ENCODE data around the gene KCNC1.

Gene KCNC1

GRCh38 chr11:17755891-17756290 lies 21.3 kb downstream of the KCNC1 start:
- FAIRE-seq = no peak

- no peak for FAIRE-seq
Observed at GRCh38 chr11:17760102-17761029, 25.8 kb downstream of the KCNC1 start.

GRCh38 chr11:17762309-17762974 lies 27.9 kb downstream of the KCNC1 start:
- FAIRE-seq = no peak

GRCh38 chr11:17763244-17763643 lies 28.7 kb downstream of the KCNC1 start:
- no peak for FAIRE-seq

- FAIRE-seq = no peak
Observed at GRCh38 chr11:17763703-17764102, 29.1 kb downstream of the KCNC1 start.

- no peak for FAIRE-seq
Observed at GRCh38 chr11:17764446-17765218, 30.1 kb downstream of the KCNC1 start.

GRCh38 chr11:17765356-17766072 lies 30.9 kb downstream of the KCNC1 start:
- FAIRE-seq = no peak

- no peak for FAIRE-seq
Observed at GRCh38 chr11:17766073-17766359, 31.4 kb downstream of the KCNC1 start.

- no peak for FAIRE-seq
Observed at GRCh38 chr11:17766590-17766989, 32.0 kb downstream of the KCNC1 start.

- FAIRE-seq = no peak
Observed at GRCh38 chr11:17767301-17767885, 32.8 kb downstream of the KCNC1 start.

GRCh38 chr11:17767914-17768313 lies 33.3 kb downstream of the KCNC1 start:
- no peak for FAIRE-seq

- no peak for FAIRE-seq
Observed at GRCh38 chr11:17768547-17768946, 34.0 kb downstream of the KCNC1 start.

- FAIRE-seq = no peak
Observed at GRCh38 chr11:17769218-17769617, 34.6 kb downstream of the KCNC1 start.

- no peak for FAIRE-seq
Observed at GRCh38 chr11:17770048-17770652, 35.6 kb downstream of the KCNC1 start.

- FAIRE-seq = no peak
Observed at GRCh38 chr11:17770917-17771316, 36.3 kb downstream of the KCNC1 start.

GRCh38 chr11:17771415-17771814 lies 36.8 kb downstream of the KCNC1 start:
- FAIRE-seq = no peak

- FAIRE-seq = no peak
Observed at GRCh38 chr11:17771841-17772401, 37.3 kb downstream of the KCNC1 start.

- no peak for FAIRE-seq
Observed at GRCh38 chr11:17772704-17773600, 38.4 kb downstream of the KCNC1 start.

- no peak for FAIRE-seq
Observed at GRCh38 chr11:17773674-17774073, 39.1 kb downstream of the KCNC1 start.

GRCh38 chr11:17774232-17775034 lies 39.9 kb downstream of the KCNC1 start:
- no peak for FAIRE-seq

All from A204.1 (cell line).